HEK293T (cell line): ENCODE results near the gene STT3B.

ENCODE experiments used
- ARNT ChIP-seq: fragments of 450-650 bp; IDR thresholded peaks from 2 replicates; pipeline ENCODE4 v1.6.1; 2017; ENCODE audit warnings: mild to moderate bottlenecking
- BHLHE40 ChIP-seq: fragments of 450-650 bp; IDR thresholded peaks from 2 replicates; pipeline ENCODE4 v1.6.1; 2016; ENCODE audit warnings: mild to moderate bottlenecking, moderate library complexity, borderline replicate concordance
- CTBP1 ChIP-seq: fragments of 450-650 bp; IDR thresholded peaks from 2 replicates; pipeline ENCODE4 v1.6.1; 2016; ENCODE audit warnings: borderline replicate concordance
- FOXA1 ChIP-seq: fragments of 450-650 bp; IDR thresholded peaks from 2 replicates; pipeline ENCODE4 v1.6.1; 2016; ENCODE audit warnings: mild to moderate bottlenecking
- FOXM1 ChIP-seq: fragments of 450-650 bp; IDR thresholded peaks from 2 replicates; pipeline ENCODE4 v1.6.1; 2017; ENCODE audit warnings: mild to moderate bottlenecking, borderline replicate concordance
- HDGF ChIP-seq: fragments of 450-650 bp; IDR thresholded peaks from 2 replicates; pipeline ENCODE4 v1.6.1; 2017; ENCODE audit warnings: antibody characterized with exemption, borderline replicate concordance
- LEF1 ChIP-seq: fragments of 450-650 bp; IDR thresholded peaks from 2 replicates; pipeline ENCODE4 v1.6.1; 2017; ENCODE audit warnings: mild to moderate bottlenecking, borderline replicate concordance
- NFRKB ChIP-seq: fragments of 450-650 bp; IDR thresholded peaks from 2 replicates; pipeline ENCODE4 v1.6.1; 2016; ENCODE audit warnings: mild to moderate bottlenecking, moderate library complexity
- SP1 ChIP-seq: fragments of 450-650 bp; IDR thresholded peaks from 2 replicates; pipeline ENCODE4 v1.6.1; 2017
- ZNF384 ChIP-seq: fragments of 450-650 bp; IDR thresholded peaks from 2 replicates; pipeline ENCODE4 v1.6.1; 2016
- TF ChIP-seq, protein P1 (sequence below): fragments of 450-650 bp; IDR thresholded peaks from 2 replicates; pipeline ENCODE4 v1.6.1; 2016

DNA sequence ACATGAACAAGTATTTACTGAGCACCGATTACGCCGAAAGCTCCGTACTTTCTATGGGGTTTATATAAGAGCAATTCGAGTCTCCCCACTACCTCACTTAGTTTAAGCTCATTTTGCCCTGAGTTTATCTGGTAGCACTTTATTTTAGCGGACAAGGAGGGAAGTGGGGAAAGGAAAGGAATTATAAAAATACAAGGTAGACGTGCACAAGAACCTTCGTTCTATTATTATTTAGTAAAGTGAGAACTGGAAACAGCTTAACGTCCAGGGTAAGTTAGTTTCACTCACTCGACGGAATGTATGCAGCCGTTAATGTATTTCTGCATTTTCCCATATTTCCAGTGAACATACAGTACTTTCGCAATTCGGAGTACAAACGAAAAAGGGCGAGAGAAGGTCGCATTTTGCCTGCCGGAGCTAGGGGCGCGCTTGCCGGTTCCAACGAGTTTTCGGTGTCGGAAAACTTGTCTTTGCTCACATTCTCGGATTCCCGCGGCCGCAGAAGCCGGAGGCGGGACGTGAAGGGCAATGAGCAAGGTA lies 1.2 kb upstream of the STT3B start:
- no peak for TF ChIP-seq LEF1
- TF ChIP-seq CTBP1: no peak
- TF ChIP-seq FOXM1: no peak
- TF ChIP-seq FOXA1: no peak
- TF ChIP-seq, protein P1, sequence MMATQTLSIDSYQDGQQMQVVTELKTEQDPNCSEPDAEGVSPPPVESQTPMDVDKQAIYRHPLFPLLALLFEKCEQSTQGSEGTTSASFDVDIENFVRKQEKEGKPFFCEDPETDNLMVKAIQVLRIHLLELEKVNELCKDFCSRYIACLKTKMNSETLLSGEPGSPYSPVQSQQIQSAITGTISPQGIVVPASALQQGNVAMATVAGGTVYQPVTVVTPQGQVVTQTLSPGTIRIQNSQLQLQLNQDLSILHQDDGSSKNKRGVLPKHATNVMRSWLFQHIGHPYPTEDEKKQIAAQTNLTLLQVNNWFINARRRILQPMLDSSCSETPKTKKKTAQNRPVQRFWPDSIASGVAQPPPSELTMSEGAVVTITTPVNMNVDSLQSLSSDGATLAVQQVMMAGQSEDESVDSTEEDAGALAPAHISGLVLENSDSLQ: no peak
- no peak for TF ChIP-seq BHLHE40
- no peak for TF ChIP-seq ARNT
- TF ChIP-seq ZNF384: no peak
- TF ChIP-seq HDGF: no peak
- no peak for TF ChIP-seq NFRKB
- TF ChIP-seq SP1: no peak
